HepG2 (cell line): ENCODE results near the gene GPC3. TPM values are rescaled to one million over a fixed set of nuclear protein-coding genes. Genes with fewer than 3 reads are reported as not detected.

ENCODE experiments used
- ATAC-seq: fragments of 200-7000 bp; cut with Tn5 transposase; 3 replicates; pipeline ENCODE4 v1.9.1; 2020; ENCODE audit warnings: mild to moderate bottlenecking, moderate library complexity
- BruUV-seq: library from RNA; stranded (reverse); fragments of 400-500 nt; replicated peaks from 2 replicates; lab custom pipeline; 2021; lab: Mats Ljungman, UMichigan
- CTCF ChIA-PET: fragments of 300-600 bp; formaldehyde crosslinking; extraction: SDS; loops from one replicate; lab custom pipeline; 2021; ENCODE audit warnings: low total read pairs, inconsistent platforms, low intra/inter-chr PET ratio; lab: Yijun Ruan, JAX
- POLR2A ChIA-PET: fragments of 350-600 bp; sonication (Branson Sonifier 250); formaldehyde crosslinking; loops from one replicate; lab custom pipeline; 2020; ENCODE audit warnings: antibody characterized with exemption, inconsistent platforms; lab: Yijun Ruan, JAX
- DNase-seq: peaks from one replicate; pipeline ENCODE4 v3.0.0-alpha.2; 2015; ENCODE audit warnings: low spot score
- FAIRE-seq: peaks from 3 replicates; lab custom pipeline; 2011; peaks lifted over from hg19 to GRCh38; lab: Jason Lieb, UNC
- H2AFZ ChIP-seq: one replicate; pipeline ENCODE4 v1.6.1; 2011; ENCODE audit warnings: low read length, inconsistent platforms
- H3K27ac ChIP-seq: fragments of 300-600 bp; 3 replicates; pipeline ENCODE4 v1.8.0; 2011; ENCODE audit warnings: mixed run types, mild to moderate bottlenecking, mixed read lengths, low read length, inconsistent platforms; ENCODE audit not compliant: insufficient read depth; ENCODE audit errors: extremely low read length
- H3K27me3 ChIP-seq, 2 experiments: fragments of 200-600 bp in 1 of 2; 2 replicates in 1 of 2; 3 replicates in 1 of 2; pipeline versions ENCODE4 v1.6.0 to v1.8.0; 2011; ENCODE audit warnings: low read length in 2 of 2, mild to moderate bottlenecking in 2 of 2, moderate library complexity in 2 of 2, inconsistent platforms in 1 of 2; ENCODE audit not compliant: insufficient read depth in 2 of 2, control insufficient read depth in 1 of 2
- H3K36me3 ChIP-seq, 2 experiments: fragments of 200-600 bp in 1 of 2; replicated peaks in 1 of 2; 2 replicates in 1 of 2; 3 replicates in 1 of 2; pipeline versions ENCODE4 v1.5.1 to v1.8.0; 2011; ENCODE audit warnings: low read length in 2 of 2, inconsistent platforms in 1 of 2; ENCODE audit not compliant: insufficient read depth in 2 of 2, control insufficient read depth in 1 of 2
- H3K4me1 ChIP-seq: 2 replicates; pipeline ENCODE4 v1.5.1; 2012; ENCODE audit warnings: low read length, inconsistent platforms; ENCODE audit not compliant: insufficient read depth
- H3K4me2 ChIP-seq: 2 replicates; pipeline ENCODE4 v1.6.0; 2011; ENCODE audit warnings: low read depth, low read length, inconsistent platforms
- H3K4me3 ChIP-seq, 3 experiments: fragments of 200-600 bp in 1 of 3; sonication (generic), shearing (Covaris generic) in 1 of 3; replicated peaks in 1 of 3; 2 replicates each; pipeline ENCODE4 v1.5.1; 2011 to 2016; ENCODE audit warnings: low read length in 3 of 3, inconsistent platforms in 2 of 3, low read depth in 2 of 3, mild to moderate bottlenecking in 2 of 3, control low read depth in 1 of 3, mixed read lengths in 1 of 3; ENCODE audit not compliant: insufficient read depth in 1 of 3
- H3K79me2 ChIP-seq: one replicate; pipeline ENCODE4 v1.6.1; 2011; ENCODE audit warnings: low read length, inconsistent platforms; ENCODE audit not compliant: insufficient read depth
- H3K9ac ChIP-seq: 2 replicates; pipeline ENCODE4 v1.6.0; 2011; ENCODE audit warnings: mild to moderate bottlenecking, low read depth, low read length, inconsistent platforms; ENCODE audit not compliant: insufficient read depth
- H3K9me3 ChIP-seq: 2 replicates; pipeline ENCODE4 v1.5.1; 2012; ENCODE audit warnings: mild to moderate bottlenecking, low read length
- H4K20me1 ChIP-seq: 2 replicates; pipeline ENCODE4 v1.6.0; 2011; ENCODE audit warnings: inconsistent platforms, mild to moderate bottlenecking, low read length, moderate library complexity; ENCODE audit not compliant: insufficient read depth
- AGO1 ChIP-seq: fragments of 200-400 bp; formaldehyde crosslinking; IDR thresholded peaks from 2 replicates; pipeline ENCODE4 v1.6.1; 2017; ENCODE audit warnings: mild to moderate bottlenecking, low read depth, low read length, moderate library complexity; ENCODE audit not compliant: poor library complexity, severe bottlenecking
- AHR ChIP-seq: IDR thresholded peaks from 2 replicates; pipeline ENCODE4 v1.6.1; 2018; ENCODE audit warnings: missing genetic modification reagents, missing compliant biosample characterization
- FLYWCH1 ChIP-seq: sonication (generic); formaldehyde crosslinking; IDR thresholded peaks from 2 replicates; pipeline ENCODE4 v1.8.1; 2023; ENCODE audit warnings: mild to moderate bottlenecking, missing genetic modification reagents
- IRX3 ChIP-seq: sonication (generic); formaldehyde crosslinking; IDR thresholded peaks from 2 replicates; pipeline ENCODE4 v1.8.1; 2023; ENCODE audit warnings: mild to moderate bottlenecking, low read depth, missing genetic modification reagents, borderline replicate concordance
- KDM4B ChIP-seq: sonication (generic); formaldehyde crosslinking; IDR thresholded peaks from 2 replicates; pipeline ENCODE4 v1.4.0; 2020; ENCODE audit warnings: missing genetic modification reagents
- NAIF1 ChIP-seq: sonication (generic); formaldehyde crosslinking; IDR thresholded peaks from 2 replicates; pipeline ENCODE4 v1.5.0; 2020; ENCODE audit warnings: mild to moderate bottlenecking, missing genetic modification reagents, borderline replicate concordance
- ONECUT2 ChIP-seq: sonication (generic); formaldehyde crosslinking; IDR thresholded peaks from 2 replicates; pipeline ENCODE4 v1.4.0; 2020; ENCODE audit warnings: missing genetic modification reagents
- RBM22 ChIP-seq: fragments of 200-400 bp; formaldehyde crosslinking; optimal IDR thresholded peaks from 2 replicates; pipeline ENCODE3; 2017; ENCODE audit warnings: mild to moderate bottlenecking, low read length, moderate library complexity
- SAP130 ChIP-seq: IDR thresholded peaks from 2 replicates; pipeline ENCODE4 v1.6.1; 2016; ENCODE audit warnings: low read depth
- SKI ChIP-seq: fragments of 450-650 bp; IDR thresholded peaks from one replicate; pipeline ENCODE4 v1.6.1; 2018; ENCODE audit warnings: mild to moderate bottlenecking; ENCODE audit not compliant: partially characterized antibody
- TCF12 ChIP-seq, 2 experiments: fragments of 450-650 bp in 1 of 2; sonication (generic) in 1 of 2; formaldehyde crosslinking in 1 of 2; IDR thresholded peaks; 2 replicates each; pipeline versions ENCODE4 v1.6.1 to v1.8.0; 2017 to 2022; ENCODE audit warnings: antibody characterized with exemption in 1 of 2, mild to moderate bottlenecking in 1 of 2, missing genetic modification reagents in 1 of 2, moderate library complexity in 1 of 2
- ZBTB7A ChIP-seq: sonication (generic); formaldehyde crosslinking; IDR thresholded peaks from 2 replicates; pipeline ENCODE4 v1.8.0; 2022; ENCODE audit warnings: mild to moderate bottlenecking, missing genetic modification reagents
- ZBTB7B ChIP-seq: sonication (generic); formaldehyde crosslinking; IDR thresholded peaks from 2 replicates; pipeline ENCODE4 v1.4.0; 2020; ENCODE audit warnings: missing genetic modification reagents
- ZNF253 ChIP-seq: sonication (generic); formaldehyde crosslinking; IDR thresholded peaks from 2 replicates; pipeline ENCODE4 v1.8.0; 2022; ENCODE audit warnings: mild to moderate bottlenecking, missing genetic modification reagents, borderline replicate concordance
- ZNF343 ChIP-seq: sonication (generic); formaldehyde crosslinking; IDR thresholded peaks from 2 replicates; pipeline ENCODE4 v1.4.0; 2020; ENCODE audit warnings: mild to moderate bottlenecking, missing genetic modification reagents
- ZNF468 ChIP-seq: sonication (generic); formaldehyde crosslinking; IDR thresholded peaks from 2 replicates; pipeline ENCODE4 v1.8.0; 2022; ENCODE audit warnings: mild to moderate bottlenecking, moderate library complexity, missing genetic modification reagents
- ZNF564 ChIP-seq: sonication (generic); formaldehyde crosslinking; IDR thresholded peaks from 2 replicates; pipeline ENCODE4 v1.8.1; 2023; ENCODE audit warnings: mild to moderate bottlenecking, missing genetic modification reagents
- ZNF761 ChIP-seq: sonication (generic); formaldehyde crosslinking; conservative IDR thresholded peaks from 2 replicates; pipeline ENCODE4 v1.4.0; 2020; ENCODE audit warnings: mild to moderate bottlenecking, missing genetic modification reagents
- ZNF841 ChIP-seq: sonication (generic); formaldehyde crosslinking; IDR thresholded peaks from 2 replicates; pipeline ENCODE4 v1.8.1; 2023; ENCODE audit warnings: missing genetic modification reagents, borderline replicate concordance
- WGBS: methylation state at CpG from one replicate; pipeline ENCODE4 v1.1.6; 2017; ENCODE audit warnings: low lambda C conversion rate; 5-methylcytosine and 5-hydroxymethylcytosine counted together
- in situ Hi-C: cut with HindIII; loops from 2 replicates; pipeline ENCODE4 v1.10.0; 2017; ENCODE audit warnings: low pct_unique_long_range_greater_than_20kb; ENCODE audit not compliant: extremely low pct_ligation_motif_present
- intact Hi-C: fragments of 100-400 bp; cut with micrococcal nuclease; formaldehyde crosslinking; loops from one replicate; pipeline ENCODE4 v1.10.0; 2022; ENCODE audit not compliant: unreplicated experiment
- polyA plus RNA-seq, 8 experiments: library from polyadenylated mRNA; depleted of rRNA in 3 of 8; stranded (reverse) in 7 of 8; unstranded in 1 of 8; fragments of >200 nt; fragmentation: Illumina TruSeq in 4 of 8; extraction: Trizol in 4 of 8; gene quantifications; 2 replicates each; pipeline versions ENCODE4 v1.2.1 to v1.2.3, GENCODE V29; 2011 to 2016; ENCODE audit warnings: low read depth in 4 of 8, missing spikeins in 1 of 8, mixed read lengths in 1 of 8; ENCODE audit not compliant: insufficient read depth in 1 of 8
- total RNA-seq, 5 experiments: library from RNA; depleted of rRNA; stranded (reverse); fragments of >200 nt; fragmentation: Illumina TruSeq; extraction: Trizol; gene quantifications; 2 replicates each; pipeline ENCODE4 v1.2.3, GENCODE V29; 2016; ENCODE audit warnings: low read depth in 1 of 5
- TF ChIP-seq, protein P1 (sequence below): sonication (generic); formaldehyde crosslinking; IDR thresholded peaks from 2 replicates; pipeline ENCODE4 v1.5.1; 2020; ENCODE audit warnings: missing genetic modification reagents, mild to moderate bottlenecking, borderline replicate concordance
- TF ChIP-seq, protein P2 (sequence below): fragments of 450-650 bp; IDR thresholded peaks from 2 replicates; pipeline ENCODE4 v1.6.1; 2017
- TF ChIP-seq, protein P3 (sequence below): sonication (generic); formaldehyde crosslinking; conservative IDR thresholded peaks from 2 replicates; pipeline ENCODE4 v1.4.0; 2020; ENCODE audit warnings: missing genetic modification reagents

GPC3 gene
- total and polyA plus RNA-seq, 2 of the 13 experiments (the other 11 are each of a cell fraction or from before 2014, with no cell fraction given): 1,799 to 3,263 TPM

DNA sequence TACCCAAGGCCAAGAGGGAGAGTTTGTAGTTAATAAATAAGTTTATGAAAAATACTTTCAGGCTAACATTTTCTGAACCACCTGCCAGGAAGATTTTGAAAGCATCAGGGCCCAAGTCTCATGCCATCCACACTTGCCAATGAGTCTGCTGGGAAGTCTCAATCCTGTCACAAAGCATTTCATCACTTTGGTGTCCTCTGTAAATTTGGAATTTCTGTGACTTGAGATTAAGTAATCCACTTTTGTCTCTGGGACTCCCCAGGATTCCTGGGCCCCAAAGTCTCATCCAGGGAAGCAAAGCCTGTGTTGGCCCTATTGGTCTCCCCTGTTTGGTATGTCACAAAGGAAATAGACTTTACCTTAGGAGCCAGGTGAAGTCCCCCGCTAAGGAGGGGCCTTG, 470.9 kb downstream of the GPC3 start (continued):
- no peak for TF ChIP-seq FLYWCH1 (CRISPR knock-in tag)
- TF ChIP-seq IRX3 (CRISPR knock-in tag): no peak
- TF ChIP-seq TCF12 (IDR thresholded peaks at IDR 0.05): no peak
- TF ChIP-seq TCF12 (CRISPR knock-in tag; IDR thresholded peaks at IDR 0.05): no peak
- no peak for TF ChIP-seq ZNF343 (CRISPR knock-in tag)
- no peak for TF ChIP-seq ZBTB7B (CRISPR knock-in tag)

DNA sequence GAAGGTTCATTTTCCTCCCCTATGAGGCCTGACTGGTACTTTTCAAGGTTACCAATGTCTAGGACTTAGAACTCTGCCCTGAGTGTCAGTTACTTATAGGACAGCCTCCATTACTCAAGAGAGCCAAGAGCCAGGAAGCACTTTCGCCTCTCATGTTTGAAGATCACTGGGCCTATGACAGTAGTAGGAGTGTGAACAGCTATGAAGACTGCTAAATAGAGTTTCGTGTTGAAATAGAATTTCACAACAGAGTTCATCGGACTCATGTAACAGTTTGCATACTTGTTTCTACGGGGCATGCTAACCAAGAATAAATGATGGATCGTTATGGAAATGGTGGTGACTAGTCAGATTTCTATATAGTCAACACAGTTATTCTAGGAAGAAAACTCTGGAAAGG, 472.3 kb downstream of the GPC3 start:
- intact Hi-C loops: no loop called here
- CTCF ChIA-PET: no interaction called here
- TF ChIP-seq ZNF253: no peak
- no peak for TF ChIP-seq ZNF468 (CRISPR knock-in tag)
- no peak for TF ChIP-seq ZNF761 (CRISPR knock-in tag)
- no peak for TF ChIP-seq NAIF1 (CRISPR knock-in tag)
- no peak for TF ChIP-seq SAP130
- TF ChIP-seq ONECUT2 (CRISPR knock-in tag): no peak
- TF ChIP-seq ZBTB7A: no peak
- TF ChIP-seq ZNF564 (CRISPR knock-in tag): no peak
- TF ChIP-seq, protein P1, sequence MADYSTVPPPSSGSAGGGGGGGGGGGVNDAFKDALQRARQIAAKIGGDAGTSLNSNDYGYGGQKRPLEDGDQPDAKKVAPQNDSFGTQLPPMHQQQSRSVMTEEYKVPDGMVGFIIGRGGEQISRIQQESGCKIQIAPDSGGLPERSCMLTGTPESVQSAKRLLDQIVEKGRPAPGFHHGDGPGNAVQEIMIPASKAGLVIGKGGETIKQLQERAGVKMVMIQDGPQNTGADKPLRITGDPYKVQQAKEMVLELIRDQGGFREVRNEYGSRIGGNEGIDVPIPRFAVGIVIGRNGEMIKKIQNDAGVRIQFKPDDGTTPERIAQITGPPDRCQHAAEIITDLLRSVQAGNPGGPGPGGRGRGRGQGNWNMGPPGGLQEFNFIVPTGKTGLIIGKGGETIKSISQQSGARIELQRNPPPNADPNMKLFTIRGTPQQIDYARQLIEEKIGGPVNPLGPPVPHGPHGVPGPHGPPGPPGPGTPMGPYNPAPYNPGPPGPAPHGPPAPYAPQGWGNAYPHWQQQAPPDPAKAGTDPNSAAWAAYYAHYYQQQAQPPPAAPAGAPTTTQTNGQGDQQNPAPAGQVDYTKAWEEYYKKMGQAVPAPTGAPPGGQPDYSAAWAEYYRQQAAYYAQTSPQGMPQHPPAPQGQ (CRISPR knock-in tag): no peak
- no peak for TF ChIP-seq KDM4B (CRISPR knock-in tag)
- TF ChIP-seq ZNF841: no peak
- no peak for TF ChIP-seq AHR (CRISPR knock-in tag)
- TF ChIP-seq AGO1: no peak
- TF ChIP-seq SKI: no peak
- TF ChIP-seq, protein P2, sequence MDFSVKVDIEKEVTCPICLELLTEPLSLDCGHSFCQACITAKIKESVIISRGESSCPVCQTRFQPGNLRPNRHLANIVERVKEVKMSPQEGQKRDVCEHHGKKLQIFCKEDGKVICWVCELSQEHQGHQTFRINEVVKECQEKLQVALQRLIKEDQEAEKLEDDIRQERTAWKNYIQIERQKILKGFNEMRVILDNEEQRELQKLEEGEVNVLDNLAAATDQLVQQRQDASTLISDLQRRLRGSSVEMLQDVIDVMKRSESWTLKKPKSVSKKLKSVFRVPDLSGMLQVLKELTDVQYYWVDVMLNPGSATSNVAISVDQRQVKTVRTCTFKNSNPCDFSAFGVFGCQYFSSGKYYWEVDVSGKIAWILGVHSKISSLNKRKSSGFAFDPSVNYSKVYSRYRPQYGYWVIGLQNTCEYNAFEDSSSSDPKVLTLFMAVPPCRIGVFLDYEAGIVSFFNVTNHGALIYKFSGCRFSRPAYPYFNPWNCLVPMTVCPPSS: no peak
- TF ChIP-seq, protein P3, sequence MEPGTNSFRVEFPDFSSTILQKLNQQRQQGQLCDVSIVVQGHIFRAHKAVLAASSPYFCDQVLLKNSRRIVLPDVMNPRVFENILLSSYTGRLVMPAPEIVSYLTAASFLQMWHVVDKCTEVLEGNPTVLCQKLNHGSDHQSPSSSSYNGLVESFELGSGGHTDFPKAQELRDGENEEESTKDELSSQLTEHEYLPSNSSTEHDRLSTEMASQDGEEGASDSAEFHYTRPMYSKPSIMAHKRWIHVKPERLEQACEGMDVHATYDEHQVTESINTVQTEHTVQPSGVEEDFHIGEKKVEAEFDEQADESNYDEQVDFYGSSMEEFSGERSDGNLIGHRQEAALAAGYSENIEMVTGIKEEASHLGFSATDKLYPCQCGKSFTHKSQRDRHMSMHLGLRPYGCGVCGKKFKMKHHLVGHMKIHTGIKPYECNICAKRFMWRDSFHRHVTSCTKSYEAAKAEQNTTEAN: no peak
- no peak for TF ChIP-seq ZBTB7B (CRISPR knock-in tag)
- no peak for TF ChIP-seq RBM22

More for the DNA sequence above, 472.3 kb downstream of the GPC3 start:
- in situ Hi-C loops: no loop called here
- H3K4me3 ChIP-seq: no peak overlapping the region
- H3K36me3 ChIP-seq: no peaks in the 10 kb centered on the region
- ATAC-seq (no peak), FAIRE-seq (no peak), DNase-seq (no peak)
- H3K4me1 ChIP-seq: no peaks in the 10 kb centered on the region
- H4K20me1 ChIP-seq: no peaks in the 10 kb centered on the region
- POLR2A ChIA-PET: no interaction called here
- H3K79me2 ChIP-seq: no peaks in the 10 kb centered on the region
- H3K9me3 ChIP-seq: no peaks in the 10 kb centered on the region
- no TSS peak for BruUV-seq
- H3K27ac ChIP-seq: no peak overlapping the region
- H3K27me3 ChIP-seq: 0 out of 5 replicates have a peak, but pooled peaks cover 0 to 1% of the 10 kb centered on the region in 2 experiments
- no peak overlapping the region for H2AFZ ChIP-seq
- H3K9ac ChIP-seq: no peak overlapping the region
- H3K4me2 ChIP-seq: no peak overlapping the region
- WGBS: 3% methylated on average over 4 of the region's 5 CpGs
